H7 (cell line): ENCODE data around the gene MED15. TPM values are rescaled to one million over a fixed set of nuclear protein-coding genes. Genes with fewer than 3 reads are reported as not detected.
A peak's percentile ranks its signal among the peaks of the same experiment; 100 is the strongest.
"Not testable (repeated sequence)": the region's sequence is repeated elsewhere in the genome, so short reads cannot be mapped to it uniquely, and the experiment has no call there.

Experiments used
- DNase-seq: peaks from one replicate; pipeline ENCODE4 v3.0.0; 2012
- H3K27me3 ChIP-seq: 2 replicates; pipeline ENCODE4 v1.6.0; 2011; ENCODE audit warnings: mild to moderate bottlenecking, low read length; ENCODE audit not compliant: control insufficient read depth, insufficient read depth
- H3K36me3 ChIP-seq: replicated peaks from 2 replicates; pipeline ENCODE4 v1.5.1; 2011; ENCODE audit warnings: low read length; ENCODE audit not compliant: control insufficient read depth, insufficient read depth
- H3K4me3 ChIP-seq: 2 replicates; pipeline ENCODE4 v1.5.1; 2011; ENCODE audit warnings: low read depth, mild to moderate bottlenecking, control low read depth, low read length, moderate library complexity; ENCODE audit not compliant: insufficient read depth
- total RNA-seq: library from RNA; depleted of rRNA; stranded (reverse); fragments of >200 nt; shearing (Covaris generic); gene quantifications from 2 replicates; pipeline ENCODE4 v1.2.3, GENCODE V29; 2014

Gene MED15
- total RNA-seq, 1 experiment from 2014 or later = 24.4 TPM

DNA sequence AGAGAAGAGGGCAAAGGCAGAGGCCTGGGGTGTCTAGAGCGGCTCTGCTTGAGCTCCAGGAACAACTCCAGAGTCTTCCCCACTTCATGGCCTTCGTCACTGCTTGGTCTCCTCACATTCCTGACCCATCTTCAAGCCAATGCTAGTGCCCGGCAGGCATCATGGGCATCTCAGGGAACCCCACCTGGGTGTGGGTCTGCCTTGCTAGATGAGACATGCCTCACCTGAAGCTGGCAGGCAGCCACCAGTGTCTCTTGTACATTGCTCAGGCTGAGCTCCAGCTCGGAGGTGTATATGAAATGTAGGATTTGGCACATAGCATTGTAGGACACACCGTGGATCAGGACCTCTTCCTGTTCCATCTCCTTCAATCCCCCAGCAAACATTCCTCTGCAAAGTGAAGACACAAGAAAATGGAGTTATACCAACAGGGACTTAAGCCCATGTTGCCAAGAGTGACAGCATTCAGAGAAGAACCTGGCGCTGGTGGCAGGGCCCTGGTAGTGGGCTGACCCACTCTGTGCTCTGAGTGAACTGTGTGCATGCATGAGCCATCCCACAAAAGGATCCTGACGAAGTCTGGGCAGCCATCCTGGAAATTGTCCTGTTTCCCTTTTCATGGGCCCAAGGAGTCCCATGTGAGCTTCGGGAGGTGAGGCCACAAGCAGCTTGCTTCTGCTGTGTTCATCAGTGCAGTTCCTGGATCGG, 36.1 kb upstream of the MED15 start:
- Histone ChIP-seq H3K27me3 (no peaks in the 10 kb centered on the region), H3K36me3 (peaks cover 2% of the 10 kb centered on the region), H3K4me3 (no peak overlapping the region)
- DNase-seq = no peak

GRCh38 chr22:20472629-20473442, 34.6 kb upstream of the MED15 start:
- H3K27me3 ChIP-seq = no peaks in the 10 kb centered on the region
- peaks cover 2% of the 10 kb centered on the region for H3K36me3 ChIP-seq
- no peak for DNase-seq
- no peak overlapping the region for H3K4me3 ChIP-seq

GRCh38 chr22:20475115-20475436, 32.3 kb upstream of the MED15 start:
- peaks cover 2% of the 10 kb centered on the region for H3K36me3 ChIP-seq
- H3K27me3 ChIP-seq = no peaks in the 10 kb centered on the region
- DNase-seq = no peak
- H3K4me3 ChIP-seq = no peak overlapping the region

GRCh38 chr22:20475569-20475968, 31.8 kb upstream of the MED15 start:
- H3K36me3 ChIP-seq, H3K27me3 ChIP-seq, DNase-seq, H3K4me3 ChIP-seq: not testable (repeated sequence)

GRCh38 chr22:20478059-20478458, 29.4 kb upstream of the MED15 start:
- H3K27me3 ChIP-seq, H3K4me3 ChIP-seq, H3K36me3 ChIP-seq, DNase-seq: not testable (repeated sequence)

DNA sequence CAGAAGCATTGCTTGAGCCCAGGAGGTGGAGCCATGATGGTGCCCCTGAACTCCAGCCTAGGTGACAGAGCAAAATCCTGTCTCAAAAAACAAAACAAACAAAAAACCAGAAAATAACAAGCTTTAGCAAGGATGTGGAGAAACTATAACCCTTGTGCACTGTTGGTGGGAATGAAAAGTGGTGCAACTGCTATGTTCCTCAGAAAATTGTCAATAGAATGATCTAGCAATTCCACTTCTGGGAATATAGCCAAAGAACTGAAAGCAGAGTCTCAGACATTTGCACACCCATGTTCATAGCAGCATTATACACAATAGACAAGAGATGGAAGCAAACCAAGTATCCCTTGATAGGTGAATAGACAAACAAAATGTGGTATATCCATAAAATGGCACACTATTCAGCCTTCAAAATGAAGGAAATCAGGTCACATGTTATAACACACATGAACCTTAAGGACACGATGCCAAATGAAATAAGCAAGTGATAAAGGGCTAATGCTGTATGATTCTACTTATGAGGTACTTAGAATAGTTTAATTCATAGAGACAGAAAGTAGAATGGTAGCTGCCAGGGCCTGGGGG, 27.7 kb upstream of the MED15 start:
- no peaks in the 10 kb centered on the region for H3K27me3 ChIP-seq
- DNase-seq = no peak
- no peaks in the 10 kb centered on the region for H3K36me3 ChIP-seq
- no peak overlapping the region for H3K4me3 ChIP-seq

DNA sequence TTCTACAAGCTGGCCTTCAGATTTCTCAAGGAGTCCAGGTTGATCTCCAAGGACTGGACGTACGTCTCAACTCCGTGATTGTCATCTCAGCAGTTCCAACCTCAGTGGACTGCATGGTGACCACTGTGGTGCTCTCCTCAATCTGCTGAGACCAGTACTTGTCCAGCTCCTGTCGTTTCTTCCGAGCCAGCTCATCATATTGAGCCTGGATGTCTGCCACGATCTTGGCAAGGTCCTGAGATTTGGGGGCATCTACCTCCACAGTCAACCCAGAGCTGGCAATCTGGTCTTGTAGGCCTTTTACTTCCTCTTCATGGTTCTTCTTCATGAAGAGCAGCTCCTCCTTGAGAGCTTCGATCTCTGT, 24.3 kb upstream of the MED15 start:
- not testable (repeated sequence) for H3K4me3 ChIP-seq, H3K36me3 ChIP-seq, H3K27me3 ChIP-seq, DNase-seq

DNA sequence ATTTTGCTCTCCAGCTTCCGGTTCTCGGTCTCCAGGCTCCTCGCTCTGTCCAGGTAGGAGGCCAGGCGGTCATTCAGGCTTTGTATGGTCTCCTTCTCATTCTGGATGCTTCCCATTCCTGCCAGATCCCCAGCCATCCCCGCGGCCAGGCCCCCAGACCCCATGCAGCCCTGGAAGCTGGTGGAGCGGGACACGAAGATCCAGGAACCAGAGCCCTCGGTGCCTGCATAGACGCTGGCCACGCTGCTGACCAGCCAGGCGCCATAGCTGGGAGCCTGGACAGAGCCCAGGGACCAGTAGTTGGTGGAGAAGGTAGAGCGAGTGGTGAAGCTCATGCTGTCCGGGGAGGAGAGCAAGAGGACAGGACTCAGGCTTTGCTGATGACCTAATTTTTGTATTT, 23.6 kb upstream of the MED15 start:
- Histone ChIP-seq H3K4me3 (no peak overlapping the region), H3K36me3 (no peaks in the 10 kb centered on the region), H3K27me3 (no peaks in the 10 kb centered on the region)
- DNase-seq = no peak

DNA sequence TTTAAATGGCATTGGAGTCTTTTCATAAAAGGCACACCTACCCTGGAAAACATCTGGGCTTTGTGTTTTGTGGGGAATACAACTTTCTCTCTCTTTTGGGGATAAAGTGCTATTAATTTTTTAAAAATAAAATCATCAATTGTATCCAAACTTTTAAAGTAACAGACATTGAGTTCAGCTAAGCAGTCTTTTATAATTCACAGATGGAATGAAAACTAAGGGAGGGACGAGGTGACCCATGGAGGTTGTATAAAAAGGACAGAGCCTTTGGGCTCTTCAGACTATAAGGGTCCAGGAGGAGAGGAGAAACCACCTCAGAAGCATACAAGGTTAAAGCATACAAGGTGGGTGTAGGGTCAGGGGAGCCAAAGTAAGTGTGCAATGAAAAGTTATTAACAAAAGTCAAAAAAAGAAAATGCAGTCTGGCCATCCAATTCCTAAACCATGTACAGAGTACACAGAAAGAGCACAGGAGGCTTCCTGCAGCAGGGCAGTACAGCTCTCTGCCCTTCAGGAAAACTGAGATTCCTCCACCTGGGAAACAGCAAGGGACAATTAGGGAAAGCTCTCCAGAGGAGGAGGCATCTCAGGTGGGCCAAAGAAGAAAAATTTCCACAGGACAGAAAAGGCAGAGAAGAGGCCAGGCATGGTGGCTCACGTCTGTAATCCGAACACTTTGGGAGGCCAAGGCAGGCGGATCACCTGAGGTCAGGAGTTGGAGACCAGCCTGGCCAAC, 22.3 kb upstream of the MED15 start:
- Histone ChIP-seq H3K36me3 (no peaks in the 10 kb centered on the region; the same call in 1 of the 2 replicates), H3K4me3 (no peak overlapping the region), H3K27me3 (no peaks in the 10 kb centered on the region)
- DNase-seq = no peak

DNA sequence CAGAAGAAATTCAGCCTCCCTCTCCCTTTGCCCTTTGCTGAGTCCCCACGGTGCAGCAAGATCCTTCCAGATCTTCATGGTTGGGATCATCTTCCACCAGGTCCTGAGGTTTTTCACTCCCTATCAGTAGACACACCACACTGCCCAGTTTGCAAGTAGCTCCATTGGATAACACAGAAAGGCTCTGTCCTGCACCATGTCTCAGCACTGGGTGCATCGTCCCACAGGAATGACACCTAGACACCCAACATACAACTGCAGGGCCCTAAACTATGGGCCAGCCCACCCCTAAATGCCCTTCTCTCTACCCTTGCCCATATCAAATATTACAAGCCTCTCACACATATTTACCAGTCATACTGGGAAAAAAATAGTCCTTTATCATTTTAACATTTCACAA, 21.2 kb upstream of the MED15 start:
- DNase-seq = no peak
- Histone ChIP-seq H3K36me3 (no peaks in the 10 kb centered on the region; the same call in 1 of the 2 replicates), H3K4me3 (no peak overlapping the region), H3K27me3 (no peaks in the 10 kb centered on the region)

- H3K27me3 ChIP-seq = no peaks in the 10 kb centered on the region
- no peak overlapping the region for H3K4me3 ChIP-seq
- no peaks in the 10 kb centered on the region; the same call in 1 of the 2 replicates for H3K36me3 ChIP-seq
- no peak for DNase-seq
Observed at GRCh38 chr22:20487715-20488114, 19.7 kb upstream of the MED15 start.

DNA sequence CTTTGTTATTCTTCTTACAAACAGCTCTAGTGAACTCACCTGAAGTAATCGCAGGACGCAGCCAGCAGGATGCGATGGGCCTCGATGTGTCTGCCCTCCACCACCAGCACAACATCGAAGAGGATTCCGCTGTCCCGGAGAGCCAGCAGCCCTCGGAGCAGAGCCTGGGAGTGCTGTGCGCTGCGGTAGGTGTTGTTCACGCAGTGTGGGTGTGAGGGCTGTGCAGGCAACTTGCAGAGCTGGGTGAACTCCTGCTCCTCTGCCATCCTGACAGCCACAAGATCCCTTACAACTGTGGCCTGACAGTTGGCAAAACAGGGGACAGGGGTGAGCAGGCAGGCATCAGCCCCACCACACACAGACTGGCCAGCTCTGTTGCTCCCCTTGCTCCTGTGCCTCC, 18.5 kb upstream of the MED15 start:
- peak; percentile 54 for DNase-seq
- no peaks in the 10 kb centered on the region; the same call in 1 of the 2 replicates for H3K36me3 ChIP-seq
- no peak overlapping the region for H3K4me3 ChIP-seq
- H3K27me3 ChIP-seq = no peaks in the 10 kb centered on the region

DNA sequence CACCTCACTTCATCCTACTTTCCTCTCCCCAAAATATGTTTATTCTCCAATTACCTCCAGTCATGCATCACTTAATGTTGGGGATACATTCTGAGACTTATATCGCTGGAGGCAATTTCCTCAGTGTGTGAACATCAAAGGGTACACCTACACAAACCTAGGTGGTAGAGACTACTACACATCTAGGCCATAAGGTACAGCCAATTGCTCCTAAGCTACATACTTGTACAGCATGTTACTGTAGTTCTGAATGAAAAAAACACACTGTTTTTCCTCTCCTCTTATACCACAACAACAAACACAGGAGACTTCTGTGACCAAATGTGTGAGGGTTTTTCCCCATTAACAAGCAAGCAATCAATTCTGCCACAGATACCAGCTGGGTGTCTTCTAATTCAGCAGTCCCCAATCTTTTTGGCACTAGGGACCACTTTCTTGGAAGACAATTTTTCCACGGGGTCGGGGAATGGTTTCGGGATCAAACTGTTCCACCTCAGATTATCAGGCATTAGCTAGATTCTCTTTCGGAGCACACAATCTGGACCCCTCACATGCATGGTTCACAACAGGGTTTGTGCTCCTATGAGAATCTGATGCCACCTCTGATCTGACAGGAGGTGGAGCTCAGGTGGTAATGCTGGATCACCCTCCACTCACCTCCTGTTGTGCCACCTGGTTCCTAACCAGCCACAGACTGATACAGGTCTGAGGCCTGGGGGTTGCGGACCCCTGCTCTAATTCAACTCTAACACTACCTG, 17.0 kb upstream of the MED15 start:
- Histone ChIP-seq H3K4me3 (no peak overlapping the region), H3K36me3 (no peaks in the 10 kb centered on the region; the same call in 1 of the 2 replicates), H3K27me3 (peaks cover 10% of the 10 kb centered on the region)
- no peak for DNase-seq

DNA sequence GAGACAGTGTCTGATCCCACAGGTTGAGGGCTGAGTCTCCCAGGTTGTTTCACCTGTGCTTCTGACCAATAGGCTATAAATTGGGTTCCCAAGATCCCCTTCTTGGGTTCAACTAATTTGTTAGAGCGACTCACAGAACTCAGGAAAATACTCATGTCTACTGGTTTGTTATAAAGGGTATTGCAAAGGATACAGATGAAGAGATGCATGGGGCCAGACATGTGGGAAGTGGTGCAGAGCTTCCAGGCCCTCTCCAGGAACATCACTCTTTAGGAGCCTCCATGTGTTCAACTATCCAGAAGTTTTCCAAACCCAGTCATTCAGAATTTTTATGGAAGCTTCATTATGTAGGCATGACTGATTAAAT, 16.5 kb upstream of the MED15 start:
- DNase-seq = no peak
- H3K36me3 ChIP-seq = no peaks in the 10 kb centered on the region; the same call in 1 of the 2 replicates
- peaks cover 10% of the 10 kb centered on the region for H3K27me3 ChIP-seq
- no peak overlapping the region for H3K4me3 ChIP-seq
